Activated CD4-positive, alpha-beta T cell treated with anti-CD3 and anti-CD28 coated beads, Interleukin-2, amount 10 ng/mL, durations not matched to agents 24 days and 14 days (primary cell): ENCODE data around the gene TYSND1. TPM values are rescaled to one million over a fixed set of nuclear protein-coding genes. Genes with fewer than 3 reads are reported as not detected.
"Not testable (repeated sequence)": the region's sequence is repeated elsewhere in the genome, so short reads cannot be mapped to it uniquely, and the experiment has no call there.

Experiments
- DNase-seq: peaks from one replicate; pipeline ENCODE4 v3.0.0; 2022
- H3K27ac Mint-ChIP-seq: one replicate; pipeline ENCODE4 v1.8.0; 2022; ENCODE audit warnings: mild to moderate bottlenecking, mixed read lengths
- H3K27me3 Mint-ChIP-seq: one replicate; pipeline ENCODE4 v1.8.0; 2022; ENCODE audit warnings: mixed read lengths
- H3K36me3 Mint-ChIP-seq: one replicate; pipeline ENCODE4 v1.8.0; 2022; ENCODE audit warnings: low read depth, mild to moderate bottlenecking, mixed read lengths
- H3K4me1 Mint-ChIP-seq: one replicate; pipeline ENCODE4 v1.8.0; 2021; ENCODE audit warnings: mixed read lengths
- H3K4me3 Mint-ChIP-seq: one replicate; pipeline ENCODE4 v1.8.0; 2022; ENCODE audit warnings: mild to moderate bottlenecking, moderate library complexity, mixed read lengths
- H3K9me3 Mint-ChIP-seq: one replicate; pipeline ENCODE4 v1.8.0; 2021; ENCODE audit warnings: mixed read lengths
- intact Hi-C: fragments of 100-400 bp; cut with micrococcal nuclease; formaldehyde crosslinking; loops from one replicate; pipeline ENCODE4 v1.15.1; 2023
- total RNA-seq: library from RNA; stranded (reverse); gene quantifications from 2 replicates; pipeline ENCODE4 v1.2.3, GENCODE V29; 2022

The TYSND1 gene
- total RNA-seq, 1 donor from 2014 or later: 14.9 TPM

- Mint-ChIP-seq H3K9me3 (no peaks in the 10 kb centered on the region), H3K27me3 (no peaks in the 10 kb centered on the region), H3K4me3 (no peak overlapping the region), H3K27ac (no peak overlapping the region), H3K36me3 (no peaks in the 10 kb centered on the region), H3K4me1 (peaks cover 4% of the 10 kb centered on the region)
- intact Hi-C loops: no loop called here
- no peak for DNase-seq
These were observed 26.1 kb downstream of the TYSND1 start for GRCh38 chr10:70120417-70120816.

- Mint-ChIP-seq H3K9me3 (no peaks in the 10 kb centered on the region), H3K4me3 (no peak overlapping the region), H3K4me1 (peaks cover 2% of the 10 kb centered on the region), H3K27ac (no peak overlapping the region), H3K27me3 (no peaks in the 10 kb centered on the region), H3K36me3 (no peaks in the 10 kb centered on the region)
- DNase-seq: no peak
- intact Hi-C loops: loop anchor here (5.0 kb wide), 1 partner anchor 243 kb away; no protein-coding TSS in a partner anchor
These were observed 26.9 kb downstream of the TYSND1 start for GRCh38 chr10:70119623-70120022.

- no peaks in the 10 kb centered on the region for H3K27me3 Mint-ChIP-seq
These were observed 27.3 kb downstream of the TYSND1 start for GRCh38 chr10:70119197-70119596.

GRCh38 chr10:70118196-70118595 lies 28.3 kb downstream of the TYSND1 start:
- peak overlapping the region; percentile 37 for H3K27ac Mint-ChIP-seq
- no peak overlapping the region for H3K4me3 Mint-ChIP-seq
- H3K4me1 Mint-ChIP-seq: peaks cover 2% of the 10 kb centered on the region
- no peaks in the 10 kb centered on the region for H3K36me3 Mint-ChIP-seq
- H3K27me3 Mint-ChIP-seq: no peaks in the 10 kb centered on the region
- no peak for DNase-seq
- intact Hi-C loops: loop anchor here (5.0 kb wide), 1 partner anchor 244 kb away; no protein-coding TSS in a partner anchor
- H3K9me3 Mint-ChIP-seq: no peaks in the 10 kb centered on the region

More at GRCh38 chr10:70119197-70119596, 27.3 kb downstream of the TYSND1 start:
- no peaks in the 10 kb centered on the region for H3K36me3 Mint-ChIP-seq
- H3K4me3 Mint-ChIP-seq: no peak overlapping the region
- DNase-seq: no peak
- H3K4me1 Mint-ChIP-seq: peaks cover 2% of the 10 kb centered on the region
- no peaks in the 10 kb centered on the region for H3K9me3 Mint-ChIP-seq
- intact Hi-C loops: loop anchor here (5.0 kb wide), 1 partner anchor 243 kb away; no protein-coding TSS in a partner anchor
- H3K27ac Mint-ChIP-seq: no peak overlapping the region

GRCh38 chr10:70117646-70118045 lies 28.9 kb downstream of the TYSND1 start:
- no peak for DNase-seq
- Mint-ChIP-seq H3K4me1 (peaks cover 2% of the 10 kb centered on the region), H3K36me3 (peaks cover 2% of the 10 kb centered on the region), H3K4me3 (no peak overlapping the region), H3K27me3 (no peaks in the 10 kb centered on the region), H3K9me3 (no peaks in the 10 kb centered on the region), H3K27ac (no peak overlapping the region)
- intact Hi-C loops: loop anchor here (5.0 kb wide), 1 partner anchor 245 kb away; no protein-coding TSS in a partner anchor

GRCh38 chr10:70115948-70116682 lies 30.4 kb downstream of the TYSND1 start:
- Mint-ChIP-seq H3K4me1 (peaks cover 6% of the 10 kb centered on the region), H3K4me3 (no peak overlapping the region), H3K36me3 (peaks cover 4% of the 10 kb centered on the region), H3K27me3 (no peaks in the 10 kb centered on the region), H3K9me3 (no peaks in the 10 kb centered on the region), H3K27ac (no peak overlapping the region)
- DNase-seq: peak; percentile 88
- intact Hi-C loops: loop anchor here (5.0 kb wide), 1 partner anchor 246 kb away; no protein-coding TSS in a partner anchor

- H3K36me3 Mint-ChIP-seq: peaks cover 4% of the 10 kb centered on the region
- DNase-seq: no peak
- no peaks in the 10 kb centered on the region for H3K9me3 Mint-ChIP-seq
- intact Hi-C loops: loop anchor here (5.0 kb wide), 1 partner anchor 247 kb away; no protein-coding TSS in a partner anchor
- H3K27me3 Mint-ChIP-seq: no peaks in the 10 kb centered on the region
- peaks cover 6% of the 10 kb centered on the region for H3K4me1 Mint-ChIP-seq
- H3K4me3 Mint-ChIP-seq: no peak overlapping the region
- no peak overlapping the region for H3K27ac Mint-ChIP-seq
These were observed 31.6 kb downstream of the TYSND1 start for GRCh38 chr10:70114902-70115301.

GRCh38 chr10:70112071-70112470 lies 34.4 kb downstream of the TYSND1 start:
- H3K27me3 Mint-ChIP-seq: no peaks in the 10 kb centered on the region
- no peak for DNase-seq
- no peak overlapping the region for H3K4me3 Mint-ChIP-seq
- no peak overlapping the region for H3K27ac Mint-ChIP-seq
- peaks cover 6% of the 10 kb centered on the region for H3K4me1 Mint-ChIP-seq
- peaks cover 4% of the 10 kb centered on the region for H3K36me3 Mint-ChIP-seq
- H3K9me3 Mint-ChIP-seq: no peaks in the 10 kb centered on the region
- intact Hi-C loops: no loop called here

GRCh38 chr10:70111496-70111895 lies 35.0 kb downstream of the TYSND1 start:
- no peak overlapping the region for H3K4me3 Mint-ChIP-seq
- peaks cover 6% of the 10 kb centered on the region for H3K4me1 Mint-ChIP-seq
- H3K27ac Mint-ChIP-seq: no peak overlapping the region
- intact Hi-C loops: no loop called here
- DNase-seq: no peak
- H3K36me3 Mint-ChIP-seq: peaks cover 4% of the 10 kb centered on the region
- no peaks in the 10 kb centered on the region for H3K9me3 Mint-ChIP-seq
- H3K27me3 Mint-ChIP-seq: no peaks in the 10 kb centered on the region

GRCh38 chr10:70109064-70109729 lies 37.3 kb downstream of the TYSND1 start:
- Mint-ChIP-seq H3K36me3 (peaks cover 4% of the 10 kb centered on the region), H3K27me3 (no peaks in the 10 kb centered on the region), H3K4me3 (no peak overlapping the region), H3K4me1 (peaks cover 4% of the 10 kb centered on the region), H3K27ac (no peak overlapping the region), H3K9me3 (no peaks in the 10 kb centered on the region)
- intact Hi-C loops: no loop called here
- no peak for DNase-seq

- Mint-ChIP-seq H3K27ac (no peak overlapping the region), H3K4me1 (peaks cover 2% of the 10 kb centered on the region), H3K27me3 (no peaks in the 10 kb centered on the region), H3K4me3 (no peak overlapping the region), H3K36me3 (peaks cover 2% of the 10 kb centered on the region), H3K9me3 (no peaks in the 10 kb centered on the region)
- peak; percentile 61 for DNase-seq
- intact Hi-C loops: no loop called here
These were observed 39.3 kb downstream of the TYSND1 start for GRCh38 chr10:70106958-70107791.

- Mint-ChIP-seq H3K4me1 (no peaks in the 10 kb centered on the region), H3K27me3 (no peaks in the 10 kb centered on the region), H3K27ac (no peak overlapping the region), H3K4me3 (no peak overlapping the region), H3K36me3 (peaks cover 3% of the 10 kb centered on the region), H3K9me3 (no peaks in the 10 kb centered on the region)
- intact Hi-C loops: no loop called here
- no peak for DNase-seq
These were observed 44.8 kb downstream of the TYSND1 start for GRCh38 chr10:70101668-70102067.

- H3K27me3 Mint-ChIP-seq, H3K9me3 Mint-ChIP-seq, H3K4me1 Mint-ChIP-seq, intact Hi-C loops, H3K36me3 Mint-ChIP-seq, H3K4me3 Mint-ChIP-seq, DNase-seq, H3K27ac Mint-ChIP-seq: not testable (repeated sequence)
These were observed 45.4 kb downstream of the TYSND1 start for GRCh38 chr10:70101068-70101562.
